ENCODE measurements around the gene CASK. TPM values are rescaled to one million over a fixed set of nuclear protein-coding genes. Genes with fewer than 3 reads are reported as not detected.

The CASK gene
- total and polyA plus RNA-seq, 2 donors from 2014 or later, result 15.9 to 58.9 TPM

- H3K4me1 ChIP-seq (ENCODE audit: control insufficient read depth in 2 of 3, insufficient read depth in 2 of 3, low read depth in 1 of 3, low read length in 3 of 3), result peaks cover 0 to 4% (median 0%) of the 10 kb centered on the region in 3 donors
- TF ChIP-seq, protein P1, sequence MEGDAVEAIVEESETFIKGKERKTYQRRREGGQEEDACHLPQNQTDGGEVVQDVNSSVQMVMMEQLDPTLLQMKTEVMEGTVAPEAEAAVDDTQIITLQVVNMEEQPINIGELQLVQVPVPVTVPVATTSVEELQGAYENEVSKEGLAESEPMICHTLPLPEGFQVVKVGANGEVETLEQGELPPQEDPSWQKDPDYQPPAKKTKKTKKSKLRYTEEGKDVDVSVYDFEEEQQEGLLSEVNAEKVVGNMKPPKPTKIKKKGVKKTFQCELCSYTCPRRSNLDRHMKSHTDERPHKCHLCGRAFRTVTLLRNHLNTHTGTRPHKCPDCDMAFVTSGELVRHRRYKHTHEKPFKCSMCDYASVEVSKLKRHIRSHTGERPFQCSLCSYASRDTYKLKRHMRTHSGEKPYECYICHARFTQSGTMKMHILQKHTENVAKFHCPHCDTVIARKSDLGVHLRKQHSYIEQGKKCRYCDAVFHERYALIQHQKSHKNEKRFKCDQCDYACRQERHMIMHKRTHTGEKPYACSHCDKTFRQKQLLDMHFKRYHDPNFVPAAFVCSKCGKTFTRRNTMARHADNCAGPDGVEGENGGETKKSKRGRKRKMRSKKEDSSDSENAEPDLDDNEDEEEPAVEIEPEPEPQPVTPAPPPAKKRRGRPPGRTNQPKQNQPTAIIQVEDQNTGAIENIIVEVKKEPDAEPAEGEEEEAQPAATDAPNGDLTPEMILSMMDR (IDR thresholded peaks at IDR 0.05; ENCODE audit: borderline replicate concordance, extremely low read depth, insufficient read depth), result no peak
- no peaks in the 10 kb centered on the region for H3K9me3 ChIP-seq (ENCODE audit: control insufficient read depth in 2 of 3, insufficient read depth in 1 of 3, low read length in 3 of 3)
- intact Hi-C loops (cut with DNase I), result no loop called here
- no peaks in the 10 kb centered on the region for H3K36me3 ChIP-seq (ENCODE audit: control insufficient read depth in 2 of 3, insufficient read depth in 3 of 3, low read length in 3 of 3)
- no peak overlapping the region for H3K27ac ChIP-seq (ENCODE audit: low read depth in 2 of 2, low read length in 2 of 2)
- H3K27me3 ChIP-seq (ENCODE audit: control insufficient read depth, insufficient read depth, low read length), result no peaks in the 10 kb centered on the region
- H3K4me3 ChIP-seq (ENCODE audit: low read length in 3 of 3), result no peak overlapping the region
- FAIRE-seq, result no peak
- peak in 2 of 5 donors; percentile 11 to 17 for DNase-seq
- H3K9ac ChIP-seq (ENCODE audit: low read length in 3 of 3), result no peak overlapping the region
Measured at GRCh38 chrX:41475591-41476241, 447.6 kb downstream of the CASK start.

- DNase-seq (peak in 2 of 5 donors; percentile 15 to 21), FAIRE-seq (no peak)
- intact Hi-C loops (cut with DNase I), result no loop called here
- Histone ChIP-seq H3K9ac (ENCODE audit: low read length in 3 of 3) (no peak overlapping the region), H3K27me3 (ENCODE audit: control insufficient read depth, insufficient read depth, low read length) (no peaks in the 10 kb centered on the region), H3K4me3 (ENCODE audit: low read length in 3 of 3) (no peak overlapping the region), H3K27ac (ENCODE audit: low read depth in 2 of 2, low read length in 2 of 2) (no peak overlapping the region), H3K36me3 (ENCODE audit: control insufficient read depth in 2 of 3, insufficient read depth in 3 of 3, low read length in 3 of 3) (no peaks in the 10 kb centered on the region), H3K4me1 (ENCODE audit: control insufficient read depth in 2 of 3, insufficient read depth in 2 of 3, low read depth in 1 of 3, low read length in 3 of 3) (peaks cover 0 to 4% (median 0%) of the 10 kb centered on the region in 3 donors), H3K9me3 (ENCODE audit: control insufficient read depth in 2 of 3, insufficient read depth in 1 of 3, low read length in 3 of 3) (no peaks in the 10 kb centered on the region)
- TF ChIP-seq, protein P1 (IDR thresholded peaks at IDR 0.05; ENCODE audit: borderline replicate concordance, extremely low read depth, insufficient read depth), result no peak
Measured at GRCh38 chrX:41475191-41475590, 448.2 kb downstream of the CASK start.

DNA sequence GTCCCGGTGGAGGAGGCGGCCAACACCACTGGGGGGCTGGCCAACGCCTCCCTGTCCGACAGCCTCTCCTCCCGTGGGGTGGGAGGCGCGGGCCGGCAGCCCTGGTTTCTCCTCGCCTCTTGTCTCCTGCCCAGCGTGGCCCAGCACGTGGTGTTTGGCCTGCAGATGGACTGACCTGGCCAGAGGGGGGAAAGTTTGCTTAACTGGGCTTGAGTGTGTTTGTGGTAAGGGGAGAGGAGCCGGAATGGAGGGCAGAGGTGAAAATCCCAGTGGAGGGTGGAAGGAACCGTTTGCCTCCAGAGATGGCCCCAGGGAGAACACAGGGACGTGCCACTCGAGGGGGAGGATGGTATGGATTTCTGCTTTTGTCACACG, 448.6 kb downstream of the CASK start:
- no peak for FAIRE-seq
- H3K27me3 ChIP-seq (ENCODE audit: control insufficient read depth, insufficient read depth, low read length), result no peaks in the 10 kb centered on the region
- TF ChIP-seq, protein P1 (IDR thresholded peaks at IDR 0.05; ENCODE audit: borderline replicate concordance, extremely low read depth, insufficient read depth), result no peak
- H3K4me3 ChIP-seq (ENCODE audit: low read length in 3 of 3), result no peak overlapping the region
- no peaks in the 10 kb centered on the region for H3K36me3 ChIP-seq (ENCODE audit: control insufficient read depth in 2 of 3, insufficient read depth in 3 of 3, low read length in 3 of 3)
- intact Hi-C loops (cut with DNase I), result no loop called here
- DNase-seq, result no peak
- no peak overlapping the region for H3K9ac ChIP-seq (ENCODE audit: low read length in 3 of 3)
- no peak overlapping the region for H3K27ac ChIP-seq (ENCODE audit: low read depth in 2 of 2, low read length in 2 of 2)
- peaks cover 0 to 4% (median 0%) of the 10 kb centered on the region in 3 donors for H3K4me1 ChIP-seq (ENCODE audit: control insufficient read depth in 2 of 3, insufficient read depth in 2 of 3, low read depth in 1 of 3, low read length in 3 of 3)
- no peaks in the 10 kb centered on the region for H3K9me3 ChIP-seq (ENCODE audit: control insufficient read depth in 2 of 3, insufficient read depth in 1 of 3, low read length in 3 of 3)

Data from kidney (tissue), 14 donors.